Measurements from ENCODE around the gene AIP. TPM values are rescaled to one million over a fixed set of nuclear protein-coding genes. Genes with fewer than 3 reads are reported as not detected.

AIP gene
- total RNA-seq, 1 experiment from 2014 or later, result 35.6 TPM

DNA sequence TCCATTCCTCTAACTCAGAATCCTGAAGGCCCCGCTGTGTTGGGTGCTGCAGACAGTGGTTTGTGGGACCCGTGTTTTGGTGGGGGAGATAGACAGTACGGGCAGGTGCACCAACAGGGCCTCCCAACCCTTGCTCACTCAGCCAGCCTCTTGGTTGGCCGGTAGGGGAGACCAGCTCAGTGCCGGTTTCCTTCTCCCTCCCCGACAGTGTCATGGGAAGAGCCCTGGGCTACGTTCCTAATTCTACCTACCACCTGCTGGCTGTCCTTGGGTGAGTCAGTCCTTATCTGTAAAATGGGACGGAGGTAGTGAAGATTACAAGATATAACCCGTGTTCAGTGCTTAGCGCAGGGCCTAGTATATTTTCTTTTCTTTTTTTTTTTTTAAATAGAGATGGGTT is 19.6 kb upstream of the AIP start:
- H4K91ac ChIP-seq (ENCODE audit: insufficient read length, low read depth, low read length), result no peak overlapping the region
- H4K20me1 ChIP-seq (ENCODE audit: control insufficient read depth, insufficient read depth, insufficient read length), result no peaks in the 10 kb centered on the region
- Mint-ChIP-seq H3K4me1 (peaks cover 16 to 22% of the 10 kb centered on the region in 2 experiments), H3K36me3 (ENCODE audit: insufficient read depth in 1 of 3, low read depth in 3 of 3) (peaks cover 0 to 4% (median 0%) of the 10 kb centered on the region in 3 experiments; a peak in 2 of 7 replicates), H3K9me3 (no peaks in the 10 kb centered on the region), H3K27me3 (ENCODE audit: low read depth) (peaks cover 8% of the 10 kb centered on the region), H3K4me3 (peak overlapping the region in 1 of 2 experiments; percentile 60; a peak in 1 of 5 replicates), H3K27ac (no peak overlapping the region; a peak in 1 of 7 replicates)
- H3K4ac ChIP-seq (ENCODE audit: low read depth, low read length), result no peak overlapping the region
- no peak overlapping the region for H3K18ac ChIP-seq (ENCODE audit: insufficient read length, low read depth, low read length)
- H3T11ph ChIP-seq (ENCODE audit: low read length), result no peak overlapping the region
- H2BK15ac ChIP-seq (ENCODE audit: low read depth, low read length), result no peak overlapping the region
- no peak overlapping the region for H3K14ac ChIP-seq (ENCODE audit: insufficient read depth, low read length)
- H3K4me1 ChIP-seq (ENCODE audit: insufficient read depth, low read length), result no peaks in the 10 kb centered on the region; the same call in 1 of the 2 replicates
- H3K27ac ChIP-seq (ENCODE audit: insufficient read length, low read depth, low read length), result no peak overlapping the region
- WGBS (ENCODE audit: extremely low coverage, insufficient read length, low lambda C conversion rate), result no CpG with 5 or more reads among the region's 10 CpGs
- H3K9me3 ChIP-seq (ENCODE audit: control insufficient read depth, low read depth, low read length), result no peaks in the 10 kb centered on the region
- H2BK5ac ChIP-seq (ENCODE audit: insufficient read length, low read length), result no peak overlapping the region
- no peak overlapping the region for H2BK120ac ChIP-seq (ENCODE audit: low read depth, low read length, poor library complexity, severe bottlenecking)
- H3K79me2 ChIP-seq (ENCODE audit: insufficient read depth, low read length), result no peaks in the 10 kb centered on the region
- H3K79me1 ChIP-seq (ENCODE audit: insufficient read depth, low read depth, low read length, poor library complexity, severe bottlenecking), result no peaks in the 10 kb centered on the region
- TF ChIP-seq, protein P1, sequence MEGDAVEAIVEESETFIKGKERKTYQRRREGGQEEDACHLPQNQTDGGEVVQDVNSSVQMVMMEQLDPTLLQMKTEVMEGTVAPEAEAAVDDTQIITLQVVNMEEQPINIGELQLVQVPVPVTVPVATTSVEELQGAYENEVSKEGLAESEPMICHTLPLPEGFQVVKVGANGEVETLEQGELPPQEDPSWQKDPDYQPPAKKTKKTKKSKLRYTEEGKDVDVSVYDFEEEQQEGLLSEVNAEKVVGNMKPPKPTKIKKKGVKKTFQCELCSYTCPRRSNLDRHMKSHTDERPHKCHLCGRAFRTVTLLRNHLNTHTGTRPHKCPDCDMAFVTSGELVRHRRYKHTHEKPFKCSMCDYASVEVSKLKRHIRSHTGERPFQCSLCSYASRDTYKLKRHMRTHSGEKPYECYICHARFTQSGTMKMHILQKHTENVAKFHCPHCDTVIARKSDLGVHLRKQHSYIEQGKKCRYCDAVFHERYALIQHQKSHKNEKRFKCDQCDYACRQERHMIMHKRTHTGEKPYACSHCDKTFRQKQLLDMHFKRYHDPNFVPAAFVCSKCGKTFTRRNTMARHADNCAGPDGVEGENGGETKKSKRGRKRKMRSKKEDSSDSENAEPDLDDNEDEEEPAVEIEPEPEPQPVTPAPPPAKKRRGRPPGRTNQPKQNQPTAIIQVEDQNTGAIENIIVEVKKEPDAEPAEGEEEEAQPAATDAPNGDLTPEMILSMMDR (conservative IDR thresholded peaks at IDR 0.05), result no peak
- no peak overlapping the region for H4K5ac ChIP-seq (ENCODE audit: insufficient read length, low read depth, low read length)
- H2BK20ac ChIP-seq (ENCODE audit: low read depth, low read length, poor library complexity, severe bottlenecking), result no peak overlapping the region
- no peak overlapping the region for H3K56ac ChIP-seq (ENCODE audit: insufficient read length, low read depth, low read length)
- DNase-seq, result no peak
- H2BK12ac ChIP-seq (ENCODE audit: insufficient read length, low read depth, low read length), result no peak overlapping the region
- H3K23ac ChIP-seq (ENCODE audit: insufficient read length, low read depth, low read length), result no peak overlapping the region
- H3K23me2 ChIP-seq (ENCODE audit: insufficient read length, low read depth, low read length, poor library complexity, severe bottlenecking), result peaks cover 8% of the 10 kb centered on the region
- H2AK5ac ChIP-seq (ENCODE audit: insufficient read length, low read length), result no peak overlapping the region
- no peak overlapping the region for H3K9ac ChIP-seq (ENCODE audit: extremely low read depth, insufficient read length, low read length)
- no peaks in the 10 kb centered on the region for H3K27me3 ChIP-seq (ENCODE audit: insufficient read depth, low read length)
- H2AFZ ChIP-seq (ENCODE audit: low read length), result no peak overlapping the region
- H3K4me2 ChIP-seq (ENCODE audit: insufficient read depth, insufficient read length, low read length), result no peak overlapping the region
- H4K8ac ChIP-seq (replicated peaks; ENCODE audit: insufficient read length, low read depth, low read length), result no peak overlapping the region

Measured in H9 (cell line).